A549 (cell line): ENCODE measurements around the gene RPL10. TPM values are rescaled to one million over a fixed set of nuclear protein-coding genes. Genes with fewer than 3 reads are reported as not detected.

Experiments used
- ATAC-seq, 2 experiments: fragments of 200-7000 bp in 1 of 2; fragments of >200 bp in 1 of 2; cut with Nextera tagmentation in 1 of 2; cut with Tn5 transposase in 1 of 2; 3 replicates each; pipeline versions ENCODE4 v1.8.0 to v1.9.1; 2018 to 2020; ENCODE audit warnings: mild to moderate bottlenecking in 1 of 2, moderate library complexity in 1 of 2
- CTCF ChIA-PET: fragments of 300-600 bp; sonication (Branson Sonifier 250); formaldehyde crosslinking; extraction: SDS; loops from one replicate; lab custom pipeline; 2021; ENCODE audit warnings: antibody characterized with exemption, inconsistent platforms; lab: Yijun Ruan, JAX
- POLR2A ChIA-PET: fragments of 350-600 bp; formaldehyde crosslinking; extraction: SDS; loops from one replicate; lab custom pipeline; 2021; ENCODE audit warnings: antibody characterized with exemption, inconsistent platforms; lab: Yijun Ruan, JAX
- DNase-seq, 2 experiments: peaks; one replicate each; pipeline versions ENCODE4 v3.0.0 to v3.0.0-alpha.2; 2011 to 2016; ENCODE audit warnings: low read depth in 1 of 2, low spot score in 1 of 2
- FAIRE-seq: peaks from 2 replicates; lab custom pipeline; 2011; peaks lifted over from hg19 to GRCh38; lab: Jason Lieb, UNC
- H3K27ac ChIP-seq, 2 experiments: fragments of >200 bp; sonication (Bioruptor Twin); formaldehyde crosslinking; 3 replicates each; pipeline ENCODE4 v1.5.1; 2016 to 2017
- H3K4me1 ChIP-seq: fragments of >200 bp; sonication (Bioruptor Twin); formaldehyde crosslinking; 3 replicates; pipeline ENCODE4 v1.6.1; 2016
- H3K4me2 ChIP-seq: fragments of >200 bp; sonication (Bioruptor Twin); formaldehyde crosslinking; 3 replicates; pipeline ENCODE4 v1.6.1; 2016
- H3K4me3 ChIP-seq: fragments of >200 bp; sonication (Bioruptor Twin); formaldehyde crosslinking; 3 replicates; pipeline ENCODE4 v1.5.1; 2016
- H3K9me3 ChIP-seq: fragments of >200 bp; sonication (Bioruptor Twin); formaldehyde crosslinking; 3 replicates; pipeline ENCODE4 v1.6.1; 2016
- CBX2 ChIP-seq: fragments of 200-600 bp; sonication (generic); IDR thresholded peaks from 2 replicates; pipeline ENCODE4 v1.6.1; 2016; ENCODE audit warnings: low read depth, mild to moderate bottlenecking, borderline replicate concordance
- CHD2 ChIP-seq: fragments of 150-350 bp; IDR thresholded peaks from 2 replicates; pipeline ENCODE4 v1.6.1; 2014; ENCODE audit warnings: low read length; ENCODE audit not compliant: partially characterized antibody
- CHD4 ChIP-seq: fragments of 200-600 bp; sonication (generic); IDR thresholded peaks from 2 replicates; pipeline ENCODE4 v1.6.1; 2016; ENCODE audit warnings: antibody characterized with exemption, mild to moderate bottlenecking, borderline replicate concordance
- EP300 ChIP-seq, 2 experiments: fragments of >200 bp; sonication (Bioruptor Twin); formaldehyde crosslinking; IDR thresholded peaks; 2 replicates in 1 of 2; 3 replicates in 1 of 2; pipeline ENCODE4 v1.6.1; 2016 to 2017
- GATA3 ChIP-seq: IDR thresholded peaks from 2 replicates; pipeline ENCODE4 v1.6.1; 2012; ENCODE audit warnings: borderline replicate concordance
- HEYL ChIP-seq: fragments of 250-450 bp; sonication (Bioruptor Pico); IDR thresholded peaks from 2 replicates; pipeline ENCODE4 v1.8.0; 2021; ENCODE audit warnings: mild to moderate bottlenecking, moderate library complexity
- HOXA7 ChIP-seq: fragments of 250-450 bp; sonication (Bioruptor Pico); IDR thresholded peaks from 2 replicates; pipeline ENCODE4 v1.5.0; 2020; ENCODE audit warnings: mild to moderate bottlenecking, moderate library complexity
- HOXB13 ChIP-seq: fragments of 250-450 bp; sonication (Bioruptor Pico); IDR thresholded peaks from 2 replicates; pipeline ENCODE4 v1.5.0; 2020; ENCODE audit warnings: low read depth, mild to moderate bottlenecking, moderate library complexity
- HOXB5 ChIP-seq: fragments of 250-450 bp; sonication (Bioruptor Pico); IDR thresholded peaks from 2 replicates; pipeline ENCODE4 v1.5.0; 2020; ENCODE audit warnings: mild to moderate bottlenecking, moderate library complexity
- KDM1A ChIP-seq: fragments of 200-600 bp; sonication (generic); IDR thresholded peaks from 2 replicates; pipeline ENCODE4 v1.6.1; 2016; ENCODE audit warnings: low read depth, mild to moderate bottlenecking
- MAFK ChIP-seq: fragments of 450-650 bp; IDR thresholded peaks from 2 replicates; pipeline ENCODE4 v1.6.1; 2014; ENCODE audit not compliant: partially characterized antibody
- POLR2A ChIP-seq: IDR thresholded peaks from 2 replicates; pipeline ENCODE4 v1.6.1; 2012; ENCODE audit warnings: mild to moderate bottlenecking, low read length
- POLR2AphosphoS2 ChIP-seq: conservative IDR thresholded peaks from 2 replicates; pipeline ENCODE4 v1.6.1; 2012; ENCODE audit warnings: low read length, improper control_type of control experiment, inconsistent platforms
- RAD21 ChIP-seq, 2 experiments: fragments of >200 bp in 1 of 2; sonication (Bioruptor Twin) in 1 of 2; formaldehyde crosslinking in 1 of 2; IDR thresholded peaks in 1 of 2; conservative IDR thresholded peaks in 1 of 2; 2 replicates in 1 of 2; 3 replicates in 1 of 2; pipeline ENCODE4 v1.6.1; 2012 to 2018; ENCODE audit warnings: inconsistent platforms in 1 of 2
- SMC3 ChIP-seq: fragments of >200 bp; sonication (Bioruptor Twin); formaldehyde crosslinking; IDR thresholded peaks from 3 replicates; pipeline ENCODE4 v1.6.1; 2018; ENCODE audit warnings: inconsistent platforms
- SREBF2 ChIP-seq: fragments of 450-650 bp; IDR thresholded peaks from 2 replicates; pipeline ENCODE4 v1.6.1; 2014; ENCODE audit warnings: mild to moderate bottlenecking, moderate library complexity
- TP53 ChIP-seq: fragments of 250-450 bp; sonication (Bioruptor Pico); IDR thresholded peaks from 2 replicates; pipeline ENCODE4 v1.5.0; 2021; ENCODE audit warnings: mild to moderate bottlenecking, moderate library complexity
- ZC3H11A ChIP-seq: fragments of 450-650 bp; IDR thresholded peaks from 2 replicates; pipeline ENCODE4 v1.6.1; 2014; ENCODE audit warnings: antibody characterized with exemption, mild to moderate bottlenecking
- ZFP36 ChIP-seq: fragments of 450-650 bp; IDR thresholded peaks from 2 replicates; pipeline ENCODE4 v1.6.1; 2014; ENCODE audit warnings: borderline replicate concordance; ENCODE audit not compliant: partially characterized antibody
- WGBS: methylation state at CpG from one replicate; pipeline ENCODE4 v1.1.6; 2017; ENCODE audit errors: missing lambda C conversion rate; 5-methylcytosine and 5-hydroxymethylcytosine counted together
- polyA plus RNA-seq, 4 experiments: library from polyadenylated mRNA; depleted of rRNA in 3 of 4; stranded (reverse); fragments of >200 nt; fragmentation: RNase III in 1 of 4; extraction: RNeasy Plus Mini Kit Qiagen cat#74134 plus additional on column Dnase treatment in 1 of 4; gene quantifications; 2 replicates in 3 of 4; 3 replicates in 1 of 4; pipeline ENCODE4 v1.2.3, GENCODE V29; 2011 to 2017
- small RNA-seq, 6 experiments: library from RNA; depleted of rRNA; stranded (forward); fragments of <200 nt; gene quantifications; one replicate each; pipeline ENCODE3, GENCODE V24; 2012
- TF ChIP-seq, protein P1 (sequence below): IDR thresholded peaks from 2 replicates; pipeline ENCODE4 v1.6.1; 2012

The RPL10 gene
- polyA plus RNA-seq, 2 of the 4 experiments (the other 2 are of a cell fraction): 3,216 to 4,804 TPM

DNA sequence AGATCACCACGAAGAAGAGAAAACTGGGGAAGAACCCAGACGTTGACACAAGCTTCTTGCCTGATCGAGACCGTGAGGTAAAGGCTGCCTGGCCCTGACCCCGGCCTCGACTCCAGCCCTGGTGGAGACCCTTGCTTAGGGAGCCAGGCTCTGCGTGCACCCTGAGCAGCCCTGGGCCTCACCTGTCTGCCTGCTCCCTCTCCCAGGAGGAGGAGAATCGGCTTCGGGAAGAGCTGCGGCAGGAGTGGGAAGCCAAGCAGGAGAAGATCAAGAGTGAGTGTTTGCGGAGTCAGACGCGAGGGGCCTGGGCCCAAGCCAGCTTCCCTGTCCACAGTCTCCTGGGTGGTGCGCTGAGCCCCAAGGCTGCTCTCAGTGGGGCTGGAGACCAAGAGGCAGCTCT is 50.3 kb downstream of the RPL10 start:
- Histone ChIP-seq H3K4me1 (peaks cover 9% of the 10 kb centered on the region), H3K9me3 (no peaks in the 10 kb centered on the region), H3K27ac (no peak overlapping the region), H3K4me2 (no peak overlapping the region), H3K4me3 (no peak overlapping the region)
- CTCF ChIA-PET: no interaction called here
- DNase-seq: no peak
- 91% methylated on average over 14 of the region's 14 CpGs for WGBS
- no peak for ATAC-seq
- no peak for TF ChIP-seq HOXB13 (CRISPR knock-in tag)
- TF ChIP-seq GATA3: no peak
- TF ChIP-seq RAD21 (conservative IDR thresholded peaks at IDR 0.05 in 1 of 2, IDR thresholded peaks at IDR 0.05 in 1 of 2): no peak
- no peak for TF ChIP-seq ZC3H11A
- no peak for TF ChIP-seq KDM1A
- TF ChIP-seq CHD4: no peak
- no peak for TF ChIP-seq SREBF2
- TF ChIP-seq CBX2: no peak
- no peak for TF ChIP-seq HEYL (CRISPR knock-in tag)
- no peak for TF ChIP-seq POLR2AphosphoS2
- TF ChIP-seq HOXA7: no peak
- no peak for TF ChIP-seq SMC3
- no peak for TF ChIP-seq POLR2A
- TF ChIP-seq CHD2: no peak
- TF ChIP-seq, protein P1, sequence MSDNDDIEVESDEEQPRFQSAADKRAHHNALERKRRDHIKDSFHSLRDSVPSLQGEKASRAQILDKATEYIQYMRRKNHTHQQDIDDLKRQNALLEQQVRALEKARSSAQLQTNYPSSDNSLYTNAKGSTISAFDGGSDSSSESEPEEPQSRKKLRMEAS: no peak
- FAIRE-seq: no peak
- POLR2A ChIA-PET: no interaction called here

DNA sequence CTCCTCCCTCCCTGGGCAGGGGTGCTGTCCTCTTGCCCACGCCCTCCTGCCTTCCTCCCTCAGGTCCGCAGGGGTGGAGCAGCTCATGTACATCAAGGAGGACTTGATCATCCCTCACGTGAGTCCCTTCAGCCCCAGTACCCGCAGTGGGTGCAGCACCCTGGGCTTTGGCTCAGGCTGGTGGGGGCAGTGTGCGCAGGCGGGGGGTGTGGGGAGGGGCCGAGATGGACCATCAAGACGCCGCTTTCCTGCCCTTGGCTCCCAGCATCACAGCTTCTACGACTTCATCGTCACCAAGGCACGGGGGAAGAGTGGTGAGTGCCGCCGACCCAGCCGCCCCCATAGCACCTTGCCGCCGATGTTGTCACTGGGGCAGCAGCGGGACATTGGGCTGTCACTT is 51.4 kb downstream of the RPL10 start:
- H3K9me3 ChIP-seq: no peaks in the 10 kb centered on the region
- TF ChIP-seq HOXB5 (CRISPR knock-in tag): no peak
- TF ChIP-seq POLR2AphosphoS2: no peak
- no peak for TF ChIP-seq TP53
- no peak for TF ChIP-seq KDM1A
- DNase-seq: no peak
- ChIA-PET CTCF (interaction anchor here (1.1 kb wide), 1 partner anchor 28 kb away, joined by 3 read pairs; no protein-coding TSS in a partner anchor), POLR2A (no interaction called here)
- no peak overlapping the region for H3K4me3 ChIP-seq
- no peak overlapping the region for H3K27ac ChIP-seq
- no peak for ATAC-seq
- H3K4me1 ChIP-seq: peaks cover 8% of the 10 kb centered on the region
- 90% methylated on average over 2 of the region's 18 CpGs for WGBS
- no peak for FAIRE-seq
- no peak overlapping the region for H3K4me2 ChIP-seq

- no peak overlapping the region for H3K27ac ChIP-seq
- H3K4me1 ChIP-seq: peaks cover 2% of the 10 kb centered on the region
- H3K9me3 ChIP-seq: no peaks in the 10 kb centered on the region
- H3K4me3 ChIP-seq: no peak overlapping the region
- no peak for ATAC-seq
- TF ChIP-seq SREBF2: no peak
- TF ChIP-seq MAFK: no peak
- no peak for TF ChIP-seq ZFP36
- TF ChIP-seq EP300 (IDR thresholded peaks at IDR 0.05): no peak
- no peak for FAIRE-seq
- no peak for DNase-seq
- ChIA-PET POLR2A (no interaction called here), CTCF (interaction anchor here (1.1 kb wide), 1 partner anchor 27 kb away, joined by 3 read pairs; no protein-coding TSS in a partner anchor)
- no peak overlapping the region for H3K4me2 ChIP-seq
- WGBS: 95% methylated on average over 11 of the region's 17 CpGs
Observed at GRCh38 chrX:154450312-154450711, 52.1 kb downstream of the RPL10 start.

Small RNAs within 50 kb of the gene (small RNA-seq; reads per million reads assigned to genes)
- 0 to 4.7 (median 0) reads per million in 6 experiments for gene MIR6858
- 0 reads per million in 6 experiments for gene SNORA70

Other genes with a start within 250 kb of the RPL10 start
- gene OPN1MW, start 215.8 kb upstream of the RPL10 start, polyA plus RNA-seq (2011; rRNA removed): not detected in 2 replicates
- gene OPN1MW, start 215.8 kb upstream of the RPL10 start, polyA plus RNA-seq (2017; fragmentation: RNase III; extraction: RNeasy Plus Mini Kit Qiagen cat#74134 plus additional on column Dnase treatment): not detected in 3 replicates
- gene OPN1MW2, start 178.6 kb upstream of the RPL10 start, polyA plus RNA-seq (2011; rRNA removed): not detected in 2 replicates
- gene OPN1MW2, start 178.6 kb upstream of the RPL10 start, polyA plus RNA-seq (2017; fragmentation: RNase III; extraction: RNeasy Plus Mini Kit Qiagen cat#74134 plus additional on column Dnase treatment): not detected in 3 replicates
- gene OPN1MW3, start 140.8 kb upstream of the RPL10 start, polyA plus RNA-seq (2011; rRNA removed): not detected in 2 replicates
- gene OPN1MW3, start 140.8 kb upstream of the RPL10 start, polyA plus RNA-seq (2017; fragmentation: RNase III; extraction: RNeasy Plus Mini Kit Qiagen cat#74134 plus additional on column Dnase treatment): not detected in 3 replicates
- gene TEX28, start 103.3 kb upstream of the RPL10 start, polyA plus RNA-seq (2011; rRNA removed): not detected in 2 replicates
- not detected in 3 replicates for gene TEX28, start 103.3 kb upstream of the RPL10 start, polyA plus RNA-seq (2017; fragmentation: RNase III; extraction: RNeasy Plus Mini Kit Qiagen cat#74134 plus additional on column Dnase treatment)
- gene TKTL1, start 102.6 kb upstream of the RPL10 start, polyA plus RNA-seq (2011; rRNA removed): 0.14 TPM in 1 of 2 replicates, not detected in the other
- gene TKTL1, start 102.6 kb upstream of the RPL10 start, polyA plus RNA-seq (2017; fragmentation: RNase III; extraction: RNeasy Plus Mini Kit Qiagen cat#74134 plus additional on column Dnase treatment): not detected in 3 replicates
- gene FLNA, start 23.7 kb upstream of the RPL10 start, polyA plus RNA-seq (2011; rRNA removed): 303 and 351 TPM in 2 replicates
- gene FLNA, start 23.7 kb upstream of the RPL10 start, polyA plus RNA-seq (2017; fragmentation: RNase III; extraction: RNeasy Plus Mini Kit Qiagen cat#74134 plus additional on column Dnase treatment): 1,116 to 1,252 TPM (median 1,118 TPM) in 3 replicates
- 34.6 and 40.7 TPM in 2 replicates for gene EMD, start 19.1 kb upstream of the RPL10 start, polyA plus RNA-seq (2011; rRNA removed)
- gene EMD, start 19.1 kb upstream of the RPL10 start, polyA plus RNA-seq (2017; fragmentation: RNase III; extraction: RNeasy Plus Mini Kit Qiagen cat#74134 plus additional on column Dnase treatment): 126 to 131 TPM (median 130 TPM) in 3 replicates
- gene DNASE1L1, start 10.9 kb downstream of the RPL10 start, polyA plus RNA-seq (2011; rRNA removed): 14.3 and 21.6 TPM in 2 replicates
- gene DNASE1L1, start 10.9 kb downstream of the RPL10 start, polyA plus RNA-seq (2017; fragmentation: RNase III; extraction: RNeasy Plus Mini Kit Qiagen cat#74134 plus additional on column Dnase treatment): 20.9 to 24.5 TPM (median 24.4 TPM) in 3 replicates
- gene TAFAZZIN, start 13.2 kb downstream of the RPL10 start, polyA plus RNA-seq (2011; rRNA removed): 32.6 and 36.9 TPM in 2 replicates
- gene TAFAZZIN, start 13.2 kb downstream of the RPL10 start, polyA plus RNA-seq (2017; fragmentation: RNase III; extraction: RNeasy Plus Mini Kit Qiagen cat#74134 plus additional on column Dnase treatment): 25.7 to 36.3 TPM (median 34.4 TPM) in 3 replicates
- 62.6 and 69.6 TPM in 2 replicates for gene ATP6AP1, start 30.3 kb downstream of the RPL10 start, polyA plus RNA-seq (2011; rRNA removed)
- 71.3 to 81.7 TPM (median 78.9 TPM) in 3 replicates for gene ATP6AP1, start 30.3 kb downstream of the RPL10 start, polyA plus RNA-seq (2017; fragmentation: RNase III; extraction: RNeasy Plus Mini Kit Qiagen cat#74134 plus additional on column Dnase treatment)
- 117 and 124 TPM in 2 replicates for gene GDI1, start 38.8 kb downstream of the RPL10 start, polyA plus RNA-seq (2011; rRNA removed)
- 107 to 131 TPM (median 128 TPM) in 3 replicates for gene GDI1, start 38.8 kb downstream of the RPL10 start, polyA plus RNA-seq (2017; fragmentation: RNase III; extraction: RNeasy Plus Mini Kit Qiagen cat#74134 plus additional on column Dnase treatment)
- gene FAM50A, start 45.8 kb downstream of the RPL10 start, polyA plus RNA-seq (2011; rRNA removed): 55.1 and 57.8 TPM in 2 replicates
- gene FAM50A, start 45.8 kb downstream of the RPL10 start, polyA plus RNA-seq (2017; fragmentation: RNase III; extraction: RNeasy Plus Mini Kit Qiagen cat#74134 plus additional on column Dnase treatment): 105 to 123 TPM (median 121 TPM) in 3 replicates
- gene PLXNA3, start 59.9 kb downstream of the RPL10 start, polyA plus RNA-seq (2011; rRNA removed): 3.4 and 5.9 TPM in 2 replicates
- 7.9 to 10.1 TPM (median 9.5 TPM) in 3 replicates for gene PLXNA3, start 59.9 kb downstream of the RPL10 start, polyA plus RNA-seq (2017; fragmentation: RNase III; extraction: RNeasy Plus Mini Kit Qiagen cat#74134 plus additional on column Dnase treatment)
- gene LAGE3, start 80.9 kb downstream of the RPL10 start, polyA plus RNA-seq (2011; rRNA removed): 20.6 and 26.8 TPM in 2 replicates
- gene LAGE3, start 80.9 kb downstream of the RPL10 start, polyA plus RNA-seq (2017; fragmentation: RNase III; extraction: RNeasy Plus Mini Kit Qiagen cat#74134 plus additional on column Dnase treatment): 42.9 to 49.7 TPM (median 47.5 TPM) in 3 replicates
- gene UBL4A, start 88.2 kb downstream of the RPL10 start, polyA plus RNA-seq (2011; rRNA removed): 26.4 and 30.8 TPM in 2 replicates
- 34.6 to 37.7 TPM (median 36.9 TPM) in 3 replicates for gene UBL4A, start 88.2 kb downstream of the RPL10 start, polyA plus RNA-seq (2017; fragmentation: RNase III; extraction: RNeasy Plus Mini Kit Qiagen cat#74134 plus additional on column Dnase treatment)
- 9.0 and 10.1 TPM in 2 replicates for gene SLC10A3, start 92.3 kb downstream of the RPL10 start, polyA plus RNA-seq (2011; rRNA removed)
- gene SLC10A3, start 92.3 kb downstream of the RPL10 start, polyA plus RNA-seq (2017; fragmentation: RNase III; extraction: RNeasy Plus Mini Kit Qiagen cat#74134 plus additional on column Dnase treatment): 19.3 to 24.1 TPM (median 21.7 TPM) in 3 replicates
- gene FAM3A, start 117.9 kb downstream of the RPL10 start, polyA plus RNA-seq (2011; rRNA removed): 18.6 and 21.7 TPM in 2 replicates
- 33.2 to 40.6 TPM (median 36.7 TPM) in 3 replicates for gene FAM3A, start 117.9 kb downstream of the RPL10 start, polyA plus RNA-seq (2017; fragmentation: RNase III; extraction: RNeasy Plus Mini Kit Qiagen cat#74134 plus additional on column Dnase treatment)
- 692 and 774 TPM in 2 replicates for gene G6PD, start 148.5 kb downstream of the RPL10 start, polyA plus RNA-seq (2011; rRNA removed)
- 1,409 to 1,481 TPM (median 1,465 TPM) in 3 replicates for gene G6PD, start 148.5 kb downstream of the RPL10 start, polyA plus RNA-seq (2017; fragmentation: RNase III; extraction: RNeasy Plus Mini Kit Qiagen cat#74134 plus additional on column Dnase treatment)
- 19.7 and 22.1 TPM in 2 replicates for gene IKBKG, start 149.2 kb downstream of the RPL10 start, polyA plus RNA-seq (2011; rRNA removed)
- 33.4 to 38.8 TPM (median 34.2 TPM) in 3 replicates for gene IKBKG, start 149.2 kb downstream of the RPL10 start, polyA plus RNA-seq (2017; fragmentation: RNase III; extraction: RNeasy Plus Mini Kit Qiagen cat#74134 plus additional on column Dnase treatment)
- not detected in 2 replicates for gene CTAG1A, start 186.8 kb downstream of the RPL10 start, polyA plus RNA-seq (2011; rRNA removed)
- gene CTAG1A, start 186.8 kb downstream of the RPL10 start, polyA plus RNA-seq (2017; fragmentation: RNase III; extraction: RNeasy Plus Mini Kit Qiagen cat#74134 plus additional on column Dnase treatment): not detected in 3 replicates
- gene CTAG1B, start 220.9 kb downstream of the RPL10 start, polyA plus RNA-seq (2011; rRNA removed): not detected in 2 replicates
- not detected in 3 replicates for gene CTAG1B, start 220.9 kb downstream of the RPL10 start, polyA plus RNA-seq (2017; fragmentation: RNase III; extraction: RNeasy Plus Mini Kit Qiagen cat#74134 plus additional on column Dnase treatment)